ENCODE measurements around the gene EIF2B4.
"Not testable (repeated sequence)": the region's sequence is repeated elsewhere in the genome, so short reads cannot be mapped to it uniquely, and the experiment has no call there.

The EIF2B4 gene

GRCh38 chr2:27377618-27378095 is 7.5 kb upstream of the EIF2B4 start:
- DNase-seq (ENCODE audit: low read depth): no peak

GRCh38 chr2:27376866-27377617 is 6.9 kb upstream of the EIF2B4 start:
- no peak for DNase-seq (ENCODE audit: low read depth)

GRCh38 chr2:27376151-27376865 is 6.2 kb upstream of the EIF2B4 start:
- no peak for DNase-seq (ENCODE audit: low read depth)

GRCh38 chr2:27375513-27376099 is 5.5 kb upstream of the EIF2B4 start:
- DNase-seq (ENCODE audit: low read depth): no peak

- DNase-seq (ENCODE audit: low read depth): no peak
Measured at GRCh38 chr2:27373567-27373966, 3.4 kb upstream of the EIF2B4 start.

GRCh38 chr2:27372937-27373336 is 2.8 kb upstream of the EIF2B4 start:
- no peak for DNase-seq (ENCODE audit: low read depth)

GRCh38 chr2:27370816-27371620 is 880 bp upstream of the EIF2B4 start:
- peak; percentile 67 for DNase-seq (ENCODE audit: low read depth)

- no peak for DNase-seq (ENCODE audit: low read depth)
Measured at GRCh38 chr2:27369471-27370025, 590 bp downstream of the EIF2B4 start.

GRCh38 chr2:27363933-27364332 is 6.2 kb downstream of the EIF2B4 start:
- DNase-seq (ENCODE audit: low read depth): no peak

- DNase-seq (ENCODE audit: low read depth): no peak
Measured at GRCh38 chr2:27362678-27363420, 7.3 kb downstream of the EIF2B4 start.

GRCh38 chr2:27356382-27357181 is 13.6 kb downstream of the EIF2B4 start, which contains the start of gene GTF3C2:
TSS of gene GTF3C2 (minus strand) at chr2:27356764. CDS start at chr2:27343554, 13,210 bp downstream.
- peak; percentile 98 for DNase-seq (ENCODE audit: low read depth)

GRCh38 chr2:27356056-27356381 is 14.1 kb downstream of the EIF2B4 start:
- no peak for DNase-seq (ENCODE audit: low read depth)

- DNase-seq (ENCODE audit: low read depth): no peak
Measured at GRCh38 chr2:27354597-27354927, 15.6 kb downstream of the EIF2B4 start.

- no peak for DNase-seq (ENCODE audit: low read depth)
Measured at GRCh38 chr2:27353762-27354596, 16.2 kb downstream of the EIF2B4 start.

GRCh38 chr2:27353386-27353761 is 16.8 kb downstream of the EIF2B4 start:
- not testable (repeated sequence) for DNase-seq (ENCODE audit: low read depth)

GRCh38 chr2:27351802-27352598 is 18.1 kb downstream of the EIF2B4 start:
- no peak for DNase-seq (ENCODE audit: low read depth)

GRCh38 chr2:27350106-27350693 is 19.9 kb downstream of the EIF2B4 start:
- no peak for DNase-seq (ENCODE audit: low read depth)

- no peak for DNase-seq (ENCODE audit: low read depth)
Measured at GRCh38 chr2:27347641-27348040, 22.5 kb downstream of the EIF2B4 start.

Measured in CMK (cell line).